Type B pancreatic cell (in vitro differentiated cells): ENCODE measurements around the gene RIOX2. TPM values are rescaled to one million over a fixed set of nuclear protein-coding genes. Genes with fewer than 3 reads are reported as not detected.

Source experiments
- DNase-seq: peaks from one replicate; pipeline ENCODE4 v3.0.0; 2021; ENCODE audit warnings: mixed read lengths; ENCODE audit not compliant: unreplicated experiment; ENCODE audit errors: extremely low spot score
- H3K27ac Mint-ChIP-seq: 2 replicates; pipeline ENCODE4 v1.8.0; 2021; ENCODE audit warnings: mild to moderate bottlenecking, mixed read lengths
- H3K27me3 Mint-ChIP-seq: 2 replicates; pipeline ENCODE4 v1.8.0; 2021; ENCODE audit warnings: mixed read lengths
- H3K36me3 Mint-ChIP-seq: 2 replicates; pipeline ENCODE4 v1.8.0; 2021; ENCODE audit warnings: mixed read lengths
- H3K4me1 Mint-ChIP-seq: one replicate; pipeline ENCODE4 v1.8.0; 2021; ENCODE audit warnings: mixed read lengths; ENCODE audit not compliant: unreplicated experiment
- H3K4me3 Mint-ChIP-seq: 2 replicates; pipeline ENCODE4 v1.8.0; 2021; ENCODE audit warnings: mild to moderate bottlenecking, mixed read lengths
- H3K9me3 Mint-ChIP-seq: 2 replicates; pipeline ENCODE4 v1.8.0; 2021; ENCODE audit warnings: mixed read lengths
- total RNA-seq: library from RNA; stranded (reverse); gene quantifications from 2 replicates; pipeline ENCODE4 v1.2.1, GENCODE V29; 2021; ENCODE audit warnings: low replicate concordance
- TF ChIP-seq, protein P1 (sequence below): fragments of 200-600 bp; sonication (generic); conservative IDR thresholded peaks from 2 replicates; pipeline ENCODE4 v1.5.0; 2021; ENCODE audit warnings: antibody characterized with exemption, mild to moderate bottlenecking

RIOX2 gene
- total RNA-seq, 1 donor from 2014 or later: 27.9 TPM

DNA sequence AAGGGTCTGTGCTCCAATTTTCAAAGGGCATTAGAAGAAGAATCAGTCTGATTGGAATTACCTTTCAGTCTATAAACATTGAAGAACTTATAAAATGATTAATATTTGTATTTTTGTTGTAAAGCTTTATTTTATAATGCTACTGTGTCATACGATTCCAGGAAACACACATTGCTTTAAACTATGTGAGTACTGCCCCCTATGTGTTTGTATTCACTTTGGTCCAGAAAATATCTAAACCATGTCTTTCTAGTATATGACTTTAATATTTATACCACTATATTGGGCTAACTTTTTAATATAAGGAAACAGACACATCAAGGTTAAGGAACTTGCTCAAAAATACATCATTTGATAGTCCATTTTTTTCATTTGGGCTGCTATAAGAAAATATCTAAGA lies 3.2 kb upstream of the RIOX2 start:
- Mint-ChIP-seq H3K27ac (no peak overlapping the region), H3K4me3 (no peak overlapping the region), H3K36me3 (no peaks in the 10 kb centered on the region), H3K27me3 (peaks cover 4% of the 10 kb centered on the region), H3K4me1 (peaks cover 19% of the 10 kb centered on the region), H3K9me3 (no peaks in the 10 kb centered on the region)
- no peak for DNase-seq
- TF ChIP-seq, protein P1, sequence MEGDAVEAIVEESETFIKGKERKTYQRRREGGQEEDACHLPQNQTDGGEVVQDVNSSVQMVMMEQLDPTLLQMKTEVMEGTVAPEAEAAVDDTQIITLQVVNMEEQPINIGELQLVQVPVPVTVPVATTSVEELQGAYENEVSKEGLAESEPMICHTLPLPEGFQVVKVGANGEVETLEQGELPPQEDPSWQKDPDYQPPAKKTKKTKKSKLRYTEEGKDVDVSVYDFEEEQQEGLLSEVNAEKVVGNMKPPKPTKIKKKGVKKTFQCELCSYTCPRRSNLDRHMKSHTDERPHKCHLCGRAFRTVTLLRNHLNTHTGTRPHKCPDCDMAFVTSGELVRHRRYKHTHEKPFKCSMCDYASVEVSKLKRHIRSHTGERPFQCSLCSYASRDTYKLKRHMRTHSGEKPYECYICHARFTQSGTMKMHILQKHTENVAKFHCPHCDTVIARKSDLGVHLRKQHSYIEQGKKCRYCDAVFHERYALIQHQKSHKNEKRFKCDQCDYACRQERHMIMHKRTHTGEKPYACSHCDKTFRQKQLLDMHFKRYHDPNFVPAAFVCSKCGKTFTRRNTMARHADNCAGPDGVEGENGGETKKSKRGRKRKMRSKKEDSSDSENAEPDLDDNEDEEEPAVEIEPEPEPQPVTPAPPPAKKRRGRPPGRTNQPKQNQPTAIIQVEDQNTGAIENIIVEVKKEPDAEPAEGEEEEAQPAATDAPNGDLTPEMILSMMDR: no peak

DNA sequence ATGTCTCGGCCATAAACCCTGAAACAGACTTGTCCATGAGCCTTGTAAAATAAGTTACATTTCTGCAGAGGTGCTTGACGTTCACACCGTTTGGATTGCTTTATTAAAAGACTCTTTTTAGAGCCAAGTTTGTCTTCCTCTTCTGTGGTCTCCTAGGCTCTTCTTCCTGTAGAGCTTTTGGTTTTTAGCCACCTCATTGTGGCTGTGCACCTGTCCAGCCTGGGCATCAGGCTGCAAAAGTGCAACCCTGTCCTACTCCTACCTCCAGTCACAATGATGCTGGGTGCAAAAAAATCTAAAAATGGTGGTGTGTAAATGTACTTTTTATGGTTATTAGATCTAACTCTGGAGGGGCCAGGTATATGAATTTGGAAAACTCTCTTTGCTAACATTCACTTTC lies 2.8 kb upstream of the RIOX2 start:
- H3K4me3 Mint-ChIP-seq: peak overlapping the region; percentile 29
- no peak overlapping the region for H3K27ac Mint-ChIP-seq
- TF ChIP-seq, protein P1: no peak
- H3K27me3 Mint-ChIP-seq: peaks cover 4% of the 10 kb centered on the region
- peaks cover 24% of the 10 kb centered on the region for H3K4me1 Mint-ChIP-seq
- no peak for DNase-seq
- no peaks in the 10 kb centered on the region for H3K9me3 Mint-ChIP-seq
- peaks cover 3% of the 10 kb centered on the region for H3K36me3 Mint-ChIP-seq

DNA sequence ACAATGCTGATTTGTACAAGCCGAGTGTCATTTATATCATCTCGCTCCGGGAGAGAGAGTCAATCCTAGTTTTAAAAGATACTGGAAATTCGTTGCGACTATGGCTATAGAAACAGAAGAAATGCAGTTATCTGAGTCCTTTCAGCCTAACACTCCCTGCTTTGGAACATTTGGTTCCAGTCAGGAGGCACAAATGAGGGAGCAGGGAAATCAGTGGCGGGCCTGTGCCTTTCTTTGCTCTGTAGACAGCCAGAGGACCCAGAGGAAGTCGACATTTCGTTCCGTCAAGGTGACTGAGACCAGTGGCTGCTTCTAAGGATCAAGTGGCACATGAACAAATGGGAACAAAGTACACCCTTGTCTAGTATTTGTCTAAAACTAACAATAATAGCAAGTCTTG lies 745 bp upstream of the RIOX2 start:
- Mint-ChIP-seq H3K27me3 (peaks cover 4% of the 10 kb centered on the region), H3K36me3 (peaks cover 8% of the 10 kb centered on the region), H3K9me3 (no peaks in the 10 kb centered on the region), H3K27ac (peak overlapping the region; percentile 22), H3K4me1 (peaks cover 34% of the 10 kb centered on the region), H3K4me3 (peak overlapping the region; percentile 66)
- DNase-seq: no peak
- TF ChIP-seq, protein P1: no peak

DNA sequence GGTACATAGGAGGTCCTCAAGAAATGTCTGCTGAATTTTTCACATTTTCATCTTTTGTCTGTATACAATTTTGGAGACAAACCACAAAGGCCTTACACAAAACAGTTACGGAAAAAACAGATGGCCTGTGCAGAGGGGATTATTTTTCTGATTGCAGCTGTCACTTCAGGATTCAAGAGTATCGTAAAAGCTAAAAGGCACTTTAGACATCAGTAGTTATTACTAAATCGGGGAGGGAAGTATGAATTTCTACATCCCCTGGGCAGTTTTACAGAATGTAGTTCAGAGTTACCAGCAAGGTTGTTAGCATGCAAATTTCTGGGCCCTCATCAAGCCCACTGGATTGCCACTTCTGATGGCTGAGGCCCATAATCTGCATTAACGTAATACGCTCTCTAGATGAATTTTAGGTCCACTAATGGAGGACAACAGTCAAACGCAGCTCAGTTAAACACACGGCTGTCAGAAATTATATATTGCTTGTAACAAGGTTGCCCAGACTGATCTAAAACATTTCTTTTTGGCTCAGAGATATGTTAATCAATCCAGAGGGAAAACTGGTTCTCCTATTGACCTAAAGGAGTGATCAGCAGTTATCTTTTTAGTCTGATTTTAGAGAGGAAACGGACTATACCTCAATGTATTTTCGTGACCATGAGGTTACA lies 1.1 kb downstream of the RIOX2 start:
- Mint-ChIP-seq H3K4me1 (peaks cover 34% of the 10 kb centered on the region), H3K27ac (peak overlapping the region; percentile 96), H3K36me3 (peaks cover 15% of the 10 kb centered on the region), H3K9me3 (no peaks in the 10 kb centered on the region), H3K4me3 (peak overlapping the region; percentile 96), H3K27me3 (peaks cover 4% of the 10 kb centered on the region)
- DNase-seq: no peak
- TF ChIP-seq, protein P1: no peak

DNA sequence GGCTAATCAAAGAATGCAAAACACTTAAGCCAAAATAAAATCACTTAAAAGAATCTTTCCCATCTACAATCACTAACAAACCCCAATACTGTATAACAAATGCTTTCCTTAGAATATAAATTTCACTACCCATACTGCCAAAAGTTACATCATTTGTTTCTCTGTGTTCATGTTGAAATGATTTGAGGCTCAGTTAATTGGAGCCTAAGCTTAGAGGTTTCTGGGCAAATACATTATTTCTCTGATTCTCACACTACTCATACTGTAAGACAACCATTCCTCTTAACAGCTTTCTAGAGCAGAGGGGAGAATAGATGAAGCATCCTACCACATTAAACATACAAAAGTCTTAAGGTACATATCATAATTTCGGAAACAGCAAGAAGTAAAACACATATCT lies 2.1 kb downstream of the RIOX2 start:
- Mint-ChIP-seq H3K9me3 (no peaks in the 10 kb centered on the region), H3K27me3 (peaks cover 3% of the 10 kb centered on the region)

More for the DNA sequence above, 2.1 kb downstream of the RIOX2 start:
- peak overlapping the region; percentile 96 for H3K27ac Mint-ChIP-seq
- H3K36me3 Mint-ChIP-seq: peaks cover 19% of the 10 kb centered on the region
- TF ChIP-seq, protein P1: no peak
- peak overlapping the region; percentile 96 for H3K4me3 Mint-ChIP-seq
- peaks cover 34% of the 10 kb centered on the region for H3K4me1 Mint-ChIP-seq
- DNase-seq: no peak
